SW480 (cell line): Measurements from ENCODE around the gene MED12.
A peak's percentile ranks its signal among the peaks of the same experiment; 100 is the strongest.
"Not testable (repeated sequence)": the region's sequence is repeated elsewhere in the genome, so short reads cannot be mapped to it uniquely, and the experiment has no call there.

ENCODE experiments used
- DNase-seq: peaks from one replicate; pipeline ENCODE4 v3.0.0-alpha.2; 2016; ENCODE audit warnings: low spot score

Gene MED12

DNA sequence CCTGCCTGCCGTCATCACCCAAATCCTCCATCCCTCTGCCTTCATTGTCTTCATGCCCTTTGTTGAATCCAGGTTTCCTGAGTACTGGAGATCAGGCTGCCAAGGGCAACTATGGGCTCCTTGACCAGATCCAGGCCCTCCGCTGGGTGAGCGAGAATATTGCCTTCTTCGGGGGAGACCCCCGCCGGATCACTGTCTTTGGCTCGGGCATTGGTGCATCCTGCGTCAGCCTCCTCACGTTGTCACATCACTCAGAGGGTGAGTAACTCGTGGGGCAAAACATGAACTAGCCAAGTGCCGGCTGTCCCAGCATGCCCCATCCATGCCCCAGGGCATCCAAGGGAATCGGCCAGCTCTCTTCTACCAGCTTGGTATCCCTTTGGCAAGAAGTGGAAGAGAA, 45.7 kb downstream of the MED12 start:
- DNase-seq: no peak

GRCh38 chrX:71166461-71166860, 48.1 kb downstream of the MED12 start:
- DNase-seq: no peak

DNA sequence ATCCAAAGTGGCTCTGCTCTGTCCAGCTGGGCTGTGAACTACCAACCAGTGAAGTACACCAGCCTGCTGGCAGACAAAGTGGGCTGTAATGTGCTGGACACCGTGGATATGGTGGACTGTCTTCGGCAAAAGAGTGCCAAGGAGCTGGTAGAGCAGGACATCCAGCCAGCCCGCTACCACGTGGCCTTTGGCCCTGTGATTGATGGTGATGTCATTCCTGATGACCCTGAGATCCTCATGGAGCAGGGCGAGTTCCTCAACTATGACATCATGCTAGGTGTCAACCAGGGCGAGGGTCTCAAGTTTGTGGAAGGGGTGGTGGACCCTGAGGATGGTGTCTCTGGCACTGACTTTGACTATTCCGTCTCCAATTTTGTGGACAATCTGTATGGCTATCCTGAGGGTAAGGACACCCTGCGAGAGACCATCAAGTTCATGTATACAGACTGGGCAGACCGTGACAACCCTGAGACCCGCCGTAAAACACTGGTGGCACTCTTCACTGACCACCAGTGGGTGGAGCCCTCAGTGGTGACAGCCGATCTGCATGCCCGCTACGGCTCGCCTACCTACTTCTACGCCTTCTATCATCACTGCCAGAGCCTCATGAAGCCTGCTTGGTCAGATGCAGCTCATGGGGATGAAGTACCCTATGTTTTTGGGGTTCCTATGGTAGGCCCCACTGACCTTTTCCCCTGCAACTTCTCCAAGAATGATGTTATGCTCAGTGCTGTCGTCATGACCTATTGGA, 48.8 kb downstream of the MED12 start:
- DNase-seq: no peak

DNA sequence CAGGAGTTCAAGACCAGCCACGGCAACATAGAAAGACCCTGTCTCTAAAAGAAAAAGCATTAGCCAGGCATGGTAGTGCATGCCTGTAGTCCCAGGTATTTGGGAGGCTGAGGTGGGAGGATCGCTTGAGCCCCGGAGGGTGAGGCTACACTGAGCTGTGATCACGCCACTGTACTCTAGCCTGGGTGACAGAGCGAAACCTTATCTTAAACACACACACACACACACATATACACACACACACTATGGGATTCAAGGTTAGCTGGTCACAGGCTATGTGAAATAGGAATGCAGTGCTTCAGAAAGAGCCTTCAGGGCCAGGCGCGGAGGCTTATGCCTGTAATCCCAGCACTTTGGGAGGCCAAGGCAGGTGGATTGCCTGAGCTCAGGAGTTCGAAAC, 49.7 kb downstream of the MED12 start:
- no peak for DNase-seq

GRCh38 chrX:71169586-71169985, 51.2 kb downstream of the MED12 start:
- DNase-seq: no peak

DNA sequence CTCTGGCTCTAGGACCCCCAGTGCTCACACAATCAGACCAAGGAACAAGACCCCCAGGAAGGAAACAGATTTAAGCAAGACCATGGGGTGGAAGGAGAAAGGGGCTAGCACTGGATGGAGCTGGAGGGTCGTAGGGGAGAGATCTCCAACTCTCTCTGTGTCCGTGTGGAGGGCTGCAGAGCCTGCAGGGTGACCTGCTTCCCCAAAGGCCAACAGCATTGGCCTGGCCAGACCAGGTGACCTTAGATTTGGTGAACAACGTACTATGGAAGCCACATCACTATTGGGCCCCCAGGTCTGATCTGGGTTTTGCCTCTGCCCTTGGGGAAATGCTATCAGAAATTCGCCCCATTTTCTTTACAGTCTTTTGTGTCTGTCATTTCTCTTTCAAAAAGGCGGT, 52.3 kb downstream of the MED12 start:
- DNase-seq: no peak

DNA sequence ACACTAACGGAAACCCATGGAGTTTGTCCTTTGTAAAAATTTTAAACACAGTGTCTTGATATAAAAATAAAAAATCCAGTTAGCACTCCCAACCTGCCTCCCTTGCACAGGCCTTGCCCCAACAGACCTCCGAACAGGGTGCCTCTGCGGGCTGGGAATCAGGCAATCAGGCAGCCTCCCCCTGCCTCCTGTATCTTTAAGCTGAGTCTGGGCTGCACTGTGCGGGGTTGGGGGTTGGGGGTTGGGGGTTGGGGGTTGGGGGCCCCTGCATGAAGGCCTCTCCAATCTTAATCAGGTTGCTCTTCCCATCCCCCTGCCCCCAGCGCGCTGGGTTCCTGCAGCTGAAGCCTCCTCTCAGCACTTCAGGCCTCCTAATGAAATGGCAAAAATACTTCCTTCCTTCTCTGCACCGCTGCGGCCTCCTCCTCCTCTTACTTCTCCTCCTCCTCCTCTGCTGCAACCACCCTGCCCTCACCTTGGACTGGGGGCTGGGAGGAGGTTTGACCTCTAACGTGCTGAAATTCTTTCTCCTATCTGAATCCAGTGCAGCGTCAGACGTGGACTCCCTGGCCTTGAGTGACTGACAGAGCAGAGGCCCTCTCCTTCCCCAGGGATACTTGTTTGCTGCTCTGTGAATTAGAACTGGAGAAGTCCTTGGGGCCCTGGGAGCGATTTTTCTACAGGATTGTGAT, 52.9 kb downstream of the MED12 start:
- no peak for DNase-seq

DNA sequence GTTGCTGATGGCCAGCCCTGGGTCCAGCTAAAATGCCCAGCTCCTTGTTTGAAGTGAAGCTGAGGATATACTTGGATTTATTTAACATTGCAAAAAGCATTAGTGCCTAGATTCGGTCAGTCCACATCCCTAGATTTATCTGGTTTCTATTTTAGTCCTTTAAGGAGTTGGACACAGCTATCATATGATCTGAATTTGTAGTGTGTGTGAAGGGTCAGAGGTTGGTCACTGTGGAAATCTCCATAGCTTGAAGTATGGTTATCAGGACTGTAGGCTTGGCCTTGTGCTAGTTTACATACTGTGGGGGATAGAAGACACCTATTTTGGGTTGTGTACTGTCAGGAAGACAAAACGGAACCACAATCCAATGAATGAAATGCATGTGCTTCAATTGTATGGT, 55.0 kb downstream of the MED12 start:
- DNase-seq: no peak

GRCh38 chrX:71174795-71175194, 56.4 kb downstream of the MED12 start:
- no peak for DNase-seq

DNA sequence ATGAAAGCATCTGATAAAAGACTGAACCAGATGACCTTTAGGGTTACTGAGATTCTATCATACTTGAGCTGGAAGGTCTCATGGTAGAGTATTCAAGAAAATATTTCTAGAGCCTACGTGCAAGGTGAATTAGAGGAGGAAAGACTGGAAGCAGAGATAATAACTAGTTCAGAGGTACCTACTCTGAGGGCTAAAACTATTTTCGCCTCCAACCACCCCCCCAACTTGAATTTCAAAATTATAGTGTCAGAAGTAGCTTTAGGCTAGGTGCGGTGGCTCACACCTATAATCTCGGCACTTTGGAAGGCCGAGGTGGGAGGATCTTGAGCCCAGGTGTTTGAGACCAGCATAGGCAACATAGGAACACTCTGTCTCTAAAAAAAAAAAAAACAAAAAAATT, 57.1 kb downstream of the MED12 start:
- DNase-seq: no peak

DNA sequence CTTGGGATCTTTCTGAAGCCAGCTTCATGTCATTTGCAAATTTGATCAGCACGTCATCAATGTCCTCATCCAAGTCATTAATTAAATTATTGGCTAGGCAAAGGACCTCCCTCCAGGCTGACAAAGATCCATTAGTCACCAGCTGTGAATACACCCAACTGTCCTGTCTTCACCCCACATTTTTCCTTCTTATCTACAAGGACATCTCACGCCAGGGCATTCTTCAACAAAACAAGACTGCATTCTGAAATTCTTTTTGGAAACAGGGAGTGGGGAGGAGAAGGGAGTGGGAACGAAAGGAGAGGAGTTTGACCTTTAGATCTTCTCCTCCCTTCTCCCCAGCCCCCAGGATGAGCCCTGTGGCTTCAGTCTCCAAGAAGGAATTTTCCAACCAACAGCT, 58.9 kb downstream of the MED12 start:
- no peak for DNase-seq

GRCh38 chrX:71178908-71179307, 60.5 kb downstream of the MED12 start:
- DNase-seq: peak; percentile 63

DNA sequence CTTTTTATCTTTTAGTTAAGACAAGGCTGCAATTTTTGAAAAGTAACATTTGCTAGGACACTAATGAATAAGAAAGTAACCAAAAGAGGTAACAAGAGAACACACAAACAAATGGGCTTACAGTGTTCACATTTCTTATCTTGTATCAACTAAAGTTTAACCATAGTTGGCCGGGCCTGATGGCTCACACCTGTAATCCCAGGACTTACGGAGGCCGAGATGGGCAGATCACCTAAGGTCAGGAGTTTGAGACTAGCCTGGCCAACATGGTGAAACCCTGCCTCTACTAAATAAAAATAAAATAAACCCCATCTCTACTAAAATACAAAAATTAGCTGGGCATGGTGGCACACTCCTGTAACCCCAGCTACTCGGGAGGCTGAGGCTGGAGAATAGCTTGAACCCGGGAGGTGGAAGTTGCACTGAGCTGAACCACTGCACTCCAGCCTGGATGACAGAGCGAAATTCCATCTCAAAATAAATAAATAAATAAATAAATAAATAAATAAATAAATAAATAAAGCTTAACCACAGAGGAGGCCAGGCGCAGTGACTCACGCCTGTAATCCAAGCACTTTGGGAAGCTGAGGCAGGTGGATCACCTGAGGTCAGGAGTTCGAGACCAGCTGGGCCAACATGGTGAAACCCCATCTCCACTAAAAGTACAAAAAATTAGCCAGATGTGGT, 62.3 kb downstream of the MED12 start:
- DNase-seq: not testable (repeated sequence)

DNA sequence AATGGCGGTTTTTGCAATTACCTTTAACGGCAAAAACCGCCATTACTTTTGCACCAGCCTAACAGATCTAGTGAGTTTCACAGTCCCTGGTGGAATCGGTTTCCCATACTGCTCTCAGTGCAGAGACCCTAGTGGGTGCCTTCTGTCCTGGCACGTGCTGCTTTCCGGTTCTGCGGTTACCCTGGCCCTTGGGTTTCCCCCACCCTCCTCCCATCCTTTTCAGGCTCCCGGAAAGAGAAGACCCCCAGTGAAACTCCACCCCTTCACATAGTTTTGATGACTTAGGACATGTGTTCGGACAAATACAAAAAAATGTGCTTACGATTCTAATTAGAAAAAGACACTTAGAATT, 63.1 kb downstream of the MED12 start:
- no peak for DNase-seq

DNA sequence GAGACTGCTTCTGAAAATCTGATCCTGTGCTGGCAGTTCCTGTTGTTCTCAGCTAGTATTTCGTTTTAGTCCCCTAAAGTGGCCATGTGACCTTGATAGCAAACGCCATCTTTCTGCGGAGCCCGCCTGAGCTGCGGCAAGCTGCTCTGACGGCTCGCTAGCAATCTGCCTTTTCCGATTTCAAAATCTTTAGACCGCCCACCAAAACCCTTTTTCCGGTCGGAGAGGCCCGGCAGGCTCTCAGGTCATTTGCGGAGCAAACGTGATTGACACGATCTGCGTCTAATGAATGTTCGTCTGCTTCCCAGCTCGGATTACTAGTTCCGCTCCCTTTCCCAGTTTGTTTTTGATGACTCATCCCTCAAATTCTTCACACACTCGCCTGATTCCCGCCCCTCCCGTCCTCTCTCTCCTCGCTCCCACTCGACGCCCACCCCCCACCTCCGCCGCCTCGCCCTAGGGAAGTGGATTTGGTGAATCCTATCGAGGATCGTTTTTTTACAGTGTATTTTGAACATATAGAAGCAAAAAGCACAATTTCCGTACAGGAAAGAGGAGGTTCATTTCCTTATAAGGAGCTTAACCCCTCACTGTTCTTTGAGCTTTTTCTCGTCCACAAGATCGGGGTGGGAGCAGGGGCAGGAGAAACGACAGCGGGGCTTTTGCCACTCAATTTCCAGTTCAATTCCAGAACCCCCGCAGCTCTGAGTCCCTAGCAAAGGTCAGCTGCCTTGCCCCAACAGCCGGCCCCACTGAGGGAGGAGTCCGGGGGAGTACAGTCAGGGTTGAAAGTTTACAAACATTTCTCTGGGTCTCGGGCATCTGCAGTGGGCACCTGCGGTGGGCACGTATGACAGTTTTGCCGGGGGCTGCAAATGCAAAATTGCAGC, 63.8 kb downstream of the MED12 start:
- peak; percentile 98 for DNase-seq

- DNase-seq: no peak
Measured at GRCh38 chrX:71182871-71183270, 64.5 kb downstream of the MED12 start.

DNA sequence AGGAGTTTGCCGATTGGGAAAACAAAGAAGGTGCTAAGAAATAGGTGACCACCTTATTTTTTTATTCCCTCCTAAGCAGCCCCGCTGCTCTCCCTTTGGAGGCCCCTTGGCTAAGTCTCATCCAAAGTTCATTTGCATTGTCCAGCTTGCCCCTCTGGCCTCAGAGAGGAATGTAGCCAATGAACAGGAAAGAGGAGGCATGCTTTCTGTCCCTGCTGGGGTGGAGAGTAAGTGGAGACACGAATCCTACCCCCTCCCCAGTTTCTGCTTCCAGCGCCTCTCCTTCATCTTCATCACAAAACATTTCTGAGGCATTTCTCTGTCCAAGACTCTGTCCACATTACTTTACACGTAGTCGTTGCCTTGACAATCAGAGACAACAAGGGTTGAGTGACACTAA, 64.9 kb downstream of the MED12 start:
- no peak for DNase-seq

DNA sequence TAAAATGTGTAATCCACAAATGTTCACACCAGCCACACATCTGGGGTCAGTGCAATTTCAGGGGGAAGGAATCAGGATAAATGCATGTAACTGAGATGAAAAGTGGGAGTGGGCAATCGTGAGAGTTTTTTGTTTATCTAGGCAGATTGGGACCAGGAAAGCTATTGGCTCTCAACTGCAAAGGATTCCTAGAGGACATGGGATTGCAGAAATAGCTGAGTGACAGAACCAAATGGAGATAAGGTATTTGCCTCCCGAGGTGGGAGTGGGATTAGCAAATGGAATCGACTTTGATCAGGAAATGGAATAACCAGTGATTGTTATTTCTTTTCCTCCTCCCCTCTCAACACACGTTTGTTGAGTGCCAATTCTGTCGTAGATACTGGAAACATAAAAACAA, 65.7 kb downstream of the MED12 start:
- no peak for DNase-seq

- DNase-seq: no peak
Measured at GRCh38 chrX:71184803-71185495, 66.6 kb downstream of the MED12 start.

DNA sequence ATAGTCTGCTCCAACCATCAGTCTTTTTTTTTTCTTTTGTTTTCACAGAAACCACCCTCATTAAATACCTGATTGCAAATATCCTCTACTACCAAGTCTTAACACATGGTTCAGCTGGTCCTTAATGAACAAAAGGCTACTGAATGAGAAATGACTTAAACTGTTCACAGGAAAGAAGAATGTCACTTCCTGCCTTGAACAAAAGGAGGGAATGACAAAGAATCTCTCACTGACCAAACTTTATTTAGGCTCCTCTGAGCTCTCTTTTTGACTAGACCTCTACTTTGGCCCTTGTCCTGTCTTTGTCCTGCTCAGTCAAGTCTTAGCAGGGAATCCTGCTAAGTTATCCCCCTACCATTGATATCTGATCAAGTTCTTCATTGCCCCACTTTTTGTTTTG, 72.9 kb downstream of the MED12 start:
- no peak for DNase-seq
